ENCODE measurements around the gene INSIG1. TPM values are rescaled to one million over a fixed set of nuclear protein-coding genes. Genes with fewer than 3 reads are reported as not detected.

INSIG1 gene
- total RNA-seq, 4 donors from 2014 or later: 28.7 to 65.5 (median 45.0) TPM

DNA sequence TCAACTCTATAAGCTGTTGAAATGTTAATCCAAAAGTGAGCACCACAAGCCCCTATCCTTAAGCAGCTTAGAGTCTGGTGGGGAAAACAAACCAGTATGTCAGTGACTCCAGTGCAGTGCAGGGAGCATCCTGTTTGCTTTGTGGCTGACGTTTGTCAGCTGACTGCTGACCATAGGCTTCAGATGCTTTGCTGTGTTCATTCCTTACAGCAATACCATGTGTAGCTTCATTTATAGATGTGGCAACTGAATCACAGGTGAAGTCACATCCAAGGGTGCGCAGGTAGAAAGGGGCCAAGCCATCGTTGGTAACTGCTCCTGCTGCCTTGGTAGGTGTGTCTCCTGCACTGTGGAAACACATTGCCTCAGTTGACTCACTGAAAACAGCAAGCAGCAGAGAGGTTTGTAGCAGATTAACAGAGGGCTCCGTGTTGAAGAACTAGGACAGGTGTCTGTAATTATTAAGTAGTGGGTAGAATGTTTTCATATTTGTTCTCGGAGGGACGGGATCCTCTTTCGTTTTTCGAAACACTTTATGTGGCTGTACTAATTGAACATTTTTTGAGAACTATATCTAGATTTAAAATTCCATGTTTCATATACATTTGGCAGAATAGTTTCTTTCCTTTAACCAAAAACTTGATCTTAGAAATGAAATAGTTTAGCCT lies 2.0 kb downstream of the INSIG1 start:
- peaks cover 0 to 33% (median 25%) of the 10 kb centered on the region in 4 donors for H3K4me1 ChIP-seq
- H3K27ac ChIP-seq: peak overlapping the region; percentile 91 to 99 (median 98)
- peaks cover 0 to 7% (median 2%) of the 10 kb centered on the region in 4 donors for H3K36me3 ChIP-seq
- WGBS, 2 donors (ENCODE audit: low coverage in 1 of 2): 56 to 62% methylated on average over 5 to 8 of the region's 8 CpGs
- H3K27me3 ChIP-seq: no peaks in the 10 kb centered on the region
- H3K9me3 ChIP-seq: no peaks in the 10 kb centered on the region
- TF ChIP-seq EP300 (IDR thresholded peaks at IDR 0.05; ENCODE audit: low read depth): no peak
- no peak for TF ChIP-seq POLR2A (IDR thresholded peaks at IDR 0.05)
- TF ChIP-seq POLR2AphosphoS5 (IDR thresholded peaks at IDR 0.05): no peak
- TF ChIP-seq, protein P1, sequence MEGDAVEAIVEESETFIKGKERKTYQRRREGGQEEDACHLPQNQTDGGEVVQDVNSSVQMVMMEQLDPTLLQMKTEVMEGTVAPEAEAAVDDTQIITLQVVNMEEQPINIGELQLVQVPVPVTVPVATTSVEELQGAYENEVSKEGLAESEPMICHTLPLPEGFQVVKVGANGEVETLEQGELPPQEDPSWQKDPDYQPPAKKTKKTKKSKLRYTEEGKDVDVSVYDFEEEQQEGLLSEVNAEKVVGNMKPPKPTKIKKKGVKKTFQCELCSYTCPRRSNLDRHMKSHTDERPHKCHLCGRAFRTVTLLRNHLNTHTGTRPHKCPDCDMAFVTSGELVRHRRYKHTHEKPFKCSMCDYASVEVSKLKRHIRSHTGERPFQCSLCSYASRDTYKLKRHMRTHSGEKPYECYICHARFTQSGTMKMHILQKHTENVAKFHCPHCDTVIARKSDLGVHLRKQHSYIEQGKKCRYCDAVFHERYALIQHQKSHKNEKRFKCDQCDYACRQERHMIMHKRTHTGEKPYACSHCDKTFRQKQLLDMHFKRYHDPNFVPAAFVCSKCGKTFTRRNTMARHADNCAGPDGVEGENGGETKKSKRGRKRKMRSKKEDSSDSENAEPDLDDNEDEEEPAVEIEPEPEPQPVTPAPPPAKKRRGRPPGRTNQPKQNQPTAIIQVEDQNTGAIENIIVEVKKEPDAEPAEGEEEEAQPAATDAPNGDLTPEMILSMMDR (IDR thresholded peaks at IDR 0.05): no peak
- intact Hi-C loops (cut with DNase I; ENCODE audit: low total_unique reads) (loop anchor here (5.0 kb wide), 1 partner anchor 297 kb away; the partner anchor contains the start of gene PAXIP1), in situ Hi-C loops (cut with MboI; ENCODE audit: low pct_ligation_motif_present in 1 of 4, low pct_unique_long_range_greater_than_20kb in 1 of 4, low sequenced_read_pairs in 3 of 4) (no loop called here)
- no peak for DNase-seq
- peak overlapping the region in 3 of 4 donors; percentile 88 to 98 (median 90) for H3K4me3 ChIP-seq

DNA sequence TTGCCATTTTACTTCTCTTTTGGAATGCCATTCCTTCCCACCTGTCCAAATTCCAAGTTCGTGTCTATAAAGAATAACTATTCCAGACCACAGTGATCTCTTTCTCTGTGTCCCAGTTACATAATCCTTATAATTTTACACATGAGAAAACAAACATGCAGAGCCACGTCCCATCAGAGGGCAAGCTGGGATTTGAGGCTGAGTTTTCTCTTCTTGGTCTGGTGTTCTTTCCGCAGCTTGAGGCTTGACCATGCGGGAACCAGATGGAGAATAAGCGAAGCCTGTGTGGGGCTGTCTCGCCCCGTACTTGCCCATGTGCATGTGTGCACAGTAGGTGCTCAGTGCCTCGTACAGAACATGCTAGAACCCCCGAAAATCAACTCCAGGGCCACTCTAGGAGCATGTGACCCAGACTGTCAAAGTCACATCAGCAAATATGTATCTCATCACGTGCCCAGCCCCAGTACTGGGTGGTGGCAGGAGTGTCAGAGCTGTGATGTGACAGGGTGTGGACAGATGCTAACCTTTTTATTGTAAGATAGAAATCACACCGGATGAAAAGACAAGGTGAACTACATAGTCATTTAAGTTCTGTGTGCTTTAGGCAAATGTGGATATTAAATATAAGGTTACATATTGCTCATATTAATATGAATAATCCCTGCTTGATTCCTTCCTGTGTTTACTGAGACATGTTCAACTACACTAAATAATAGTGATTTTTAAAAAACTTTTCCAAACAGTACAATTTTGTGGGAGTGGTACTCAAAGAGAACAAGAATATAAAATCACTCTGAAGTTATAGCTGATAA lies 3.2 kb downstream of the INSIG1 start:
- Histone ChIP-seq H3K27ac (peak overlapping the region in 1 of 4 donors; percentile 97), H3K36me3 (peaks cover 0 to 8% (median 4%) of the 10 kb centered on the region in 4 donors), H3K27me3 (no peaks in the 10 kb centered on the region), H3K9me3 (no peaks in the 10 kb centered on the region), H3K4me1 (peaks cover 0 to 33% (median 25%) of the 10 kb centered on the region in 4 donors), H3K4me3 (no peak overlapping the region)
- intact Hi-C loops (cut with DNase I; ENCODE audit: low total_unique reads) (no loop called here), in situ Hi-C loops (cut with MboI; ENCODE audit: low pct_ligation_motif_present in 1 of 4, low pct_unique_long_range_greater_than_20kb in 1 of 4, low sequenced_read_pairs in 3 of 4) (no loop called here)
- WGBS, 2 donors (ENCODE audit: low coverage in 1 of 2): 63 to 74% methylated on average over 2 to 11 of the region's 11 CpGs
- DNase-seq: no peak
- TF ChIP-seq POLR2A (IDR thresholded peaks at IDR 0.05): no peak
- no peak for TF ChIP-seq POLR2AphosphoS5 (IDR thresholded peaks at IDR 0.05)
- no peak for TF ChIP-seq EP300 (IDR thresholded peaks at IDR 0.05; ENCODE audit: low read depth)
- TF ChIP-seq, protein P1 (IDR thresholded peaks at IDR 0.05): no peak

DNA sequence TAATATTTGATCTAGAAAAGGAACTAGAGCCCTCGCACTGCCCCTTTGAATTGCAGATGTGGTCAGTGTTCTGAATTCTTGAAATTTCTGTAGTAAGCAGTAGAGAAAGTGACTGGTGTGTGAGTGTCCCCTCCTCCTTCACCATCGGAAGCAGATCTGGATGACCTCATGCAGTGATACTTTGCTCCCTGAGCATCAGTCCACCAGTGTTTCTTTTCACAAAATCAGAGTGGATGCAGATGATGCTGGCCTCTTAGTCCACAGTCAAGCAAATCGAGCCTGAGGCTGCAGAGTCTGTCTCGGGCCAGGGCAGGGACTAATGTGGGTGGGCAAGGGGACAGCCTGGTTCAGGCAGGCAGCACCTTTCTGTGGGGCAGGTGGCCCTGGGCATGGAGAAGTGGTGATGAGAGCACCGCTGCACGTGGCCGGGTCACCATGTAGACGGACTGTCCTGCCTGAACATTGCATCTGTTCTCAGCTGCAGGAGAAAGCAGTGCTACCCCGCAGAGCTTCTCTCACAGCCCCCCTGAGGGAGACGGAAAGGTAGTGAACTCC lies 5.4 kb downstream of the INSIG1 start:
- H3K4me1 ChIP-seq: peaks cover 0 to 27% (median 17%) of the 10 kb centered on the region in 4 donors

More for the DNA sequence above, 5.4 kb downstream of the INSIG1 start:
- in situ Hi-C loops (cut with MboI; ENCODE audit: low pct_ligation_motif_present in 1 of 4, low pct_unique_long_range_greater_than_20kb in 1 of 4, low sequenced_read_pairs in 3 of 4): no loop called here
- intact Hi-C loops (cut with DNase I; ENCODE audit: low total_unique reads): no loop called here
- TF ChIP-seq EP300 (IDR thresholded peaks at IDR 0.05; ENCODE audit: low read depth) (no peak), POLR2A (IDR thresholded peaks at IDR 0.05) (no peak), POLR2AphosphoS5 (IDR thresholded peaks at IDR 0.05) (no peak)
- TF ChIP-seq, protein P1 (IDR thresholded peaks at IDR 0.05): no peak
- Histone ChIP-seq H3K4me3 (no peak overlapping the region), H3K27ac (no peak overlapping the region), H3K9me3 (no peaks in the 10 kb centered on the region), H3K27me3 (no peaks in the 10 kb centered on the region), H3K36me3 (peaks cover 0 to 20% (median 7%) of the 10 kb centered on the region in 4 donors)
- WGBS, 2 donors (ENCODE audit: low coverage in 1 of 2): 87 to 100% methylated on average over 1 to 10 of the region's 10 CpGs
- no peak for DNase-seq

Data from transverse colon (tissue), 4 donors.